Measurements from ENCODE around the gene GH1.
"Not testable (repeated sequence)": the region's sequence is repeated elsewhere in the genome, so short reads cannot be mapped to it uniquely, and the experiment has no call there.

The GH1 gene

GRCh38 chr17:63928172-63928666 lies 9.6 kb upstream of the GH1 start:
- peak in 1 of 10 donors; percentile 67 for DNase-seq
- intact Hi-C loops (cut with DNase I): no loop called here

- peak in 3 of 10 donors; percentile 39 to 72 (median 57) for DNase-seq
- intact Hi-C loops (cut with DNase I): no loop called here
These were observed 9.0 kb upstream of the GH1 start for GRCh38 chr17:63927464-63928171.

DNA sequence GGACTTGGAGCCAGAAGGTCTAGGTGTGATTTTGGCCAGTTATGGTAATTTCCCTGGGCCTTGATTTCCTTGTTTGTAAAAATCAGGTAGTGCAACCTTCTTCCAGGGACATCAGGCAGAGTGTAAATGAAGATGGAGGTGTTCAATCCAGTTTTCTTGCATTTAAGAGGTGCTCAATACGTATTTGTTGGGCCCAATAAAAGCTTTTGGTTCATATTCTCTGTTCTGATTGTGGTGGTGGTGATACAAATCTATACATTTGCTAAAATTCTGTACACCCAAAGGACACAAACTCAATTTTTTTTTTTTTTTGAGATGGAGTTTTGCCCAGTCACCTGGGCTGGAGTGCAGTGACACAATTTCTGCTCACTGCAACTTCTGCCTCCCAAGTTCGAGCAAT lies 7.5 kb upstream of the GH1 start:
- DNase-seq: no peak
- intact Hi-C loops (cut with DNase I): no loop called here

DNA sequence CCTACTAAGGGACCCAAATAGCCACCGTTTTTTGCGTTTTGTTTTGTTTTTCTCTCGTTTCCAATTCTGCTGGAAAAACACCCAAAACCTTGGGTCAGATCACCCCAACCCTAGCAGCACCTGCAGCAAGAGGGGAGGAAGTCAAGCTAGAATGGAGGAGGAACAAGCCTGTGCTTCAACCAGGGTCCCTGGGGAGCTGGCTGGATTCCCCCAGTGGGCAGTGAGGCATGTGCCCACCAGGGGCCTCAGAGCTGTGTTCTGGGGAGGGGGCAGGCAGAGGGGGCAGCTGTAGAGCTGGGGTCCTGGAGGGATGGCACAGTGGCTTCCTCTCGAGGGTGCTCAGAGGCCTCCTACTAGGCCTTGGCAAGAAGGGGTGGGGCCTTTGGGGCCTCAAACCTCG lies 7.0 kb upstream of the GH1 start:
- peak in 2 of 10 donors; percentile 29 to 43 for DNase-seq
- intact Hi-C loops (cut with DNase I): no loop called here

- intact Hi-C loops (cut with DNase I): not testable (repeated sequence)
- DNase-seq: peak in 2 of 10 donors; percentile 3 to 42
These were observed 3.8 kb upstream of the GH1 start for GRCh38 chr17:63922402-63922801.

GRCh38 chr17:63920779-63921178 lies 2.1 kb upstream of the GH1 start:
- intact Hi-C loops (cut with DNase I): not testable (repeated sequence)
- DNase-seq: peak in 2 of 10 donors; percentile 15 to 45

GRCh38 chr17:63920050-63920449 lies 1.4 kb upstream of the GH1 start:
- DNase-seq; intact Hi-C loops (cut with DNase I): not testable (repeated sequence)

DNA sequence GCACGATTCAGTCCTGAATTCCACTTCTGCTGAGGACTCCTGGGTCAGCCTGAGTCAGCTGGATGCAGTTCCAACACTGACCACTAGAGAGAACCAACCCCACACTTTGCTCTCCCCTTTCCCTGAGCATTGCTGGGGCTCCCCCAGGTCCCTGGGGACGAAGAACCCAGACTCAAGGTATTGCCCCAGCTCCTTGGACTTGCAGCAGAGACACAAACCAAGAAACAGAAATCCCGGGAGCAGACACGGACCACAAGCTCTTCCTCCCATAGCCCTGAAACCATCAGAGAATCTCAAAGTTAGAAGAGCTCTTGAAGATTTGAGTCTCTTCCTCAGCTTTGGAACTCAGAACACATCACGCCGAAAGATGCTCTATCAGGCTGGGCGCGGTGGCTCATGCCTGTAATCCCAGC lies 678 bp upstream of the GH1 start:
- intact Hi-C loops (cut with DNase I): loop anchor here (5.0 to 10.0 kb wide), 3 partner anchors 108 to 365 kb away; partner anchors contain the start of gene ERN1

DNA sequence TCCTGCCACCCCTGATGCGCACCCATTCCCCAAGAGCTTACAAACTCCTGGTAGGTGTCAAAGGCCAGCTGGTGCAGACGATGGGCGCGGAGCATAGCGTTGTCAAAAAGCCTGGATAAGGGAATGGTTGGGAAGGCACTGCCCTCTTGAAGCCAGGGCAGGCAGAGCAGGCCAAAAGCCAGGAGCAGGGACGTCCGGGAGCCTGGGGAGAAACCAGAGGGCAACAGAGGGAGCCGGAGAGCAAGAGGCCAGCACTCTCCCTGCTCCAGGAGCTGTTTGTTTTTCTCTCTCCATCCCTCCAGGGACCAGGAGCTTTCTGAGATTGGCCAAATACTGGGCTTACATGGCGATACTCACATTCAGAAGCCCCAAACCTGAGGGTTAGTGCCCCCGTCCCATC lies 334 bp downstream of the GH1 start:
- peak in 2 of 10 donors; percentile 19 to 61 for DNase-seq
- intact Hi-C loops (cut with DNase I): loop anchor here (5.0 to 10.0 kb wide), 3 partner anchors 109 to 366 kb away; partner anchors contain the start of gene ERN1

More for the DNA sequence above, 678 bp upstream of the GH1 start:
- DNase-seq: peak in 7 of 10 donors; percentile 18 to 82 (median 44)

GRCh38 chr17:63917646-63918045 lies 993 bp downstream of the GH1 start:
- DNase-seq: peak in 2 of 10 donors; percentile 37 to 65
- intact Hi-C loops (cut with DNase I): loop anchor here (5.0 to 10.0 kb wide), 3 partner anchors 110 to 367 kb away; partner anchors contain the start of gene ERN1

GRCh38 chr17:63917206-63917605 lies 1.4 kb downstream of the GH1 start:
- intact Hi-C loops (cut with DNase I): loop anchor here (5.0 to 10.0 kb wide), 3 partner anchors 110 to 368 kb away; partner anchors contain the start of gene ERN1
- DNase-seq: not testable (repeated sequence)

DNA sequence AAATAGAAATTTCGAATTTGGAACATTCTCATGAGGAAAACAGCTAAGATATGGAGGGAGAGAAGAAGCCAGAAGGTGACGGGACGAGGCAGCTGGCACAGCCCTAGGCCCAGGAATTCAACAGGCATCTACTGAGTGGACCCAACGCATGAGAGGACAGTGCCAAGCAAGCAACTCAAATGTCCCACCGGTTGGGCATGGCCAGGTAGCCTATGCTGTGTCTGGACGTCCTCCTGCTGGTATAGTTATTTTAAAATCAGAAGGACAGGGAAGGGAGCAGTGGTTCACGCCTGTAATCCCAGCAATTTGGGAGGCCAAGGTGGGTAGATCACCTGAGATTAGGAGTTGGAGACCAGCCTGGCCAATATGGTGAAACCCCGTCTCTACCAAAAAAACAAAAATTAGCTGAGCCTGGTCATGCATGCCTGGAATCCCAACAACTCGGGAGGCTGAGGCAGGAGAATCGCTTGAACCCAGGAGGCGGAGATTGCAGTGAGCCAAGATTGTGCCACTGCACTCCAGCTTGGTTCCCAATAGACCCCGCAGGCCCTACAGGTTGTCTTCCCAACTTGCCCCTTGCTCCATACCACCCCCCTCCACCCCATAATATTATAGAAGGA lies 2.0 kb downstream of the GH1 start:
- intact Hi-C loops (cut with DNase I): loop anchor here (5.0 to 10.0 kb wide), 3 partner anchors 111 to 368 kb away; partner anchors contain the start of gene ERN1
- DNase-seq: peak in 2 of 10 donors; percentile 24 to 66

GRCh38 chr17:63915753-63916152 lies 2.9 kb downstream of the GH1 start:
- peak in 1 of 10 donors; percentile 53 for DNase-seq
- intact Hi-C loops (cut with DNase I): loop anchor here (5.0 to 10.0 kb wide), 3 partner anchors 112 to 369 kb away; partner anchors contain the start of gene ERN1

GRCh38 chr17:63914471-63914870 lies 4.2 kb downstream of the GH1 start:
- intact Hi-C loops (cut with DNase I): loop anchor here (10.0 kb wide), 1 partner anchor 370 kb away; no protein-coding TSS in a partner anchor

GRCh38 chr17:63911657-63912100 lies 7.0 kb downstream of the GH1 start:
- DNase-seq: peak in 5 of 10 donors; percentile 32 to 72 (median 39)
- intact Hi-C loops (cut with DNase I): loop anchor here (10.0 kb wide), 1 partner anchor 373 kb away; no protein-coding TSS in a partner anchor

More at GRCh38 chr17:63914471-63914870, 4.2 kb downstream of the GH1 start:
- DNase-seq: peak in 1 of 10 donors; percentile 37

DNA sequence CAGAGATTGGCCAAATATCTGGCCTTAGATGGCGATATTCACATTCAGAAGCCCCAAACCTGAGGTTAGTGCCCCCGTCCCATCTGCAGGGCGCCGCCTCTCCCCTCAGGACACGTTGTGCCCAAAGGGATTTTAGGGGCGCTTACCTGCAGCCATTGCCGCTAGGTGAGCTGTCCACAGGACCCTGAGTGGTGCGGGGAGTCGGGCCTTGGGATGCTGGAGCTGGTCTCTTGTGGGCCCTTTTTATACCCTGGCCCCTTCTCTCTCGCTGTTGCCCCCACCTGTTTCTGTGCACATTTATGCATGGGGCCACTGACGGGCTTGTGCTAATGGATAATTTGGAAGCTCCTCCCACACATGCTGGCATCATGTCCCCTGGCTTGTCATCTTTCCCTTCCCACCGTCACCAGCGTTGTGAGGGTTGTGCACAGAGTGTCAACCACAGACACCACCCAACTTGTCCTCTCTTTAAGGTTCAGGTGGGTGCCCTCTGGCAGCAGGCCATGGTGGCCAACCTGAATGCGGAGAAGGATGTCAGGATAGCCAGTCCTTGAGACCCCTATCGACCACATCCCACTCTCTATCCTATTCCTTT lies 7.5 kb downstream of the GH1 start, which contains the start of gene CSHL1:
Gene CSHL1 (minus strand): TSS at position 218 of the 595 bp plus-strand sequence. CDS start 62 bp downstream, at position 156.
- intact Hi-C loops (cut with DNase I): loop anchor here (10.0 kb wide), 1 partner anchor 374 kb away; no protein-coding TSS in a partner anchor
- DNase-seq: peak in 1 of 10 donors; percentile 65

- intact Hi-C loops (cut with DNase I): loop anchor here (10.0 kb wide), 1 partner anchor 375 kb away; no protein-coding TSS in a partner anchor
These were observed 8.5 kb downstream of the GH1 start for GRCh38 chr17:63910096-63910495.

GRCh38 chr17:63909586-63909985 lies 9.1 kb downstream of the GH1 start:
- intact Hi-C loops (cut with DNase I): not testable (repeated sequence)
- peak in 1 of 10 donors; percentile 54 for DNase-seq

More at GRCh38 chr17:63910096-63910495, 8.5 kb downstream of the GH1 start:
- peak in 1 of 10 donors; percentile 61 for DNase-seq

DNA sequence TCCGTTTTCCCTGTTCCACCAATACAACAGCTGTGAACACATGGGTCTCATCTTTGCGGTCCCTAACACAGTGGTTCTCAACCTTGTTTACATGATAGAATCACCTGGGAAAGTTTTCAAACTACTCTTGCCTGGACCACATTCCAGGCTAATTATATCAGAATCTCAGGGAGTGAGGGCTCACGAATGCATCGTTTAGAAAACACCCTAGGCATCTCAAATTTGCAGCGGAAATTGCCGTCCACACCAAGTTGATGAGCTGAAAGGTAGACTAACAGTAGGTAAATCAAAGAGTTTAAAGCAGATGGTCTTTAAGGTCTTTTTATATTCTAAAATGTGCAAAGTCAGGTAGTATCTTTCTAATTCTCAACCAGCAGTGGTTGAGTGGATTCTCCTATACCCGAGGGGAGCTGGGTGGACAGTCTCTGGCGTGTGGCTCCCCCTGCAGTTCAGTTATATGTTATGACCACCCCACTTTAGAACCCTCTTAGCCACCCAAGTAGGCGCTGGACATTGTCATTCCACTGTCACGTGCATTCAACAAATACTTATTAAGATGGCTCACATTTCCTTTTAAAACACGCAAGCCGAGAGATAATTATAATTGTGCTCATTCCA lies 11.4 kb downstream of the GH1 start:
- intact Hi-C loops (cut with DNase I): not testable (repeated sequence)
- peak in 1 of 10 donors; percentile 27 for DNase-seq
